Right cardiac atrium (tissue), 5 donors: ENCODE results near the gene KRTAP19-8. TPM values are rescaled to one million over a fixed set of nuclear protein-coding genes. Genes with fewer than 3 reads are reported as not detected.

Source experiments
- ATAC-seq, 2 donors: fragments of 200-7000 bp; cut with Tn5 transposase; one replicate each; pipeline versions ENCODE4 v1.8.0 to v1.9.1; 2020; ENCODE audit warnings: moderate library complexity in 2 of 2, mild to moderate bottlenecking in 1 of 2
- DNase-seq, 3 donors: peaks; one replicate each; pipeline ENCODE4 v3.0.0-alpha.2; 2020
- H3K27ac ChIP-seq: one replicate; pipeline ENCODE4 v1.5.1; 2013; ENCODE audit warnings: mild to moderate bottlenecking, low read length, control low read depth, moderate library complexity
- H3K27me3 ChIP-seq: one replicate; pipeline ENCODE4 v1.6.1; 2013; ENCODE audit not compliant: control insufficient read depth, insufficient read depth
- H3K4me1 ChIP-seq: one replicate; pipeline ENCODE4 v1.6.1; 2013; ENCODE audit warnings: low read length; ENCODE audit not compliant: control insufficient read depth, insufficient read depth
- H3K4me3 ChIP-seq: one replicate; pipeline ENCODE4 v1.5.1; 2013; ENCODE audit warnings: low read length, control low read depth
- H3K9me3 ChIP-seq: one replicate; pipeline ENCODE4 v1.6.1; 2013; ENCODE audit warnings: low read length; ENCODE audit not compliant: control insufficient read depth
- WGBS: extraction: QIAGEN DNeasy Blood & Tissue Kit; methylation state at CpG from one replicate; pipeline ENCODE4 v1.1.7; 2013; 5-methylcytosine and 5-hydroxymethylcytosine counted together
- intact Hi-C, 4 donors: fragments of 100-400 bp; cut with DNase I; formaldehyde crosslinking; loops; one replicate each; pipeline versions ENCODE4 v1.11.0 to v1.14.0; 2022 to 2023
- long read RNA-seq, 4 donors: library from polyadenylated mRNA; unstranded; transcript quantifications; one replicate each; pipeline ENCODE4 v2.0.0, GENCODE V29; 2020 to 2021
- polyA plus RNA-seq: library from polyadenylated mRNA; stranded (reverse); fragments of 200-250 nt; gene quantifications from one replicate; pipeline ENCODE4 v1.2.3, GENCODE V29; 2013
- total RNA-seq, 4 donors: library from RNA; stranded (reverse); fragmentation: NEBNext Ultra II Directional; extraction: Animal tissue kit (Norgen Biotek cat#: 25700); gene quantifications; one replicate each; pipeline ENCODE4 v1.2.1, GENCODE V29; 2021
- donor health status: healthy with polysubstance abuse.
- donor health status: DM: no; HTN: yes; CAD: no.
- donor health status: DM: no; HTN: no; CAD: no.
- donor health status: DM: no; HTN: yes; CAD: no; lungs with severe emphysema.
- donor health status: DM: yes; HTN: yes; CAD: no.

KRTAP19-8 gene, protein sequence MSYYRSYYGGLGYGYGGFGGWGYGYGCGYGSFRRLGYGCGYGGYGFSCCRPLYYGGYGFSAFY
- total RNA-seq (not detected), polyA plus RNA-seq (not detected)
- long read RNA-seq, donor 1, result 0 reads
- long read RNA-seq, donor 2, result 0 reads
- long read RNA-seq, donor 3, result 0 reads
- long read RNA-seq, donor 4, result 0 reads

- no peak for ATAC-seq
- no peak within 1 kb of the TSS for H3K4me3 ChIP-seq
- intact Hi-C loops, result no loop called here
- no peak within 1 kb of the TSS for H3K27ac ChIP-seq
- WGBS, result 63% methylated on average over 2 of the region's 2 CpGs
- DNase-seq, result no peak
- H3K27me3 ChIP-seq, result no peaks in the 10 kb centered on the region
- no peaks in the 10 kb centered on the region for H3K4me1 ChIP-seq
- H3K9me3 ChIP-seq, result no peaks in the 10 kb centered on the region
Observed at GRCh38 chr21:31038376-31038775, at the start of gene KRTAP19-8. Gene KRTAP19-8, minus strand, starts transcription at chr21:31038476. Its CDS starts 33 bp downstream, at chr21:31038443.

- no peaks in the 10 kb centered on the region for H3K4me1 ChIP-seq
- ATAC-seq, result no peak
- H3K27me3 ChIP-seq, result no peaks in the 10 kb centered on the region
- no peak for DNase-seq
- 84% methylated on average over 34 of the region's 34 CpGs for WGBS
- H3K27ac ChIP-seq, result no peak overlapping the region
- H3K9me3 ChIP-seq, result no peaks in the 10 kb centered on the region
- intact Hi-C loops, result loop anchor here in 3 of 4 donors (10.0 kb wide), 5 partner anchors 253 to 753 kb away; partner anchors contain the start of genes KRTAP27-1 (in 2 of the 3), KRTAP13-4 (in 1 of the 3), KRTAP15-1 (in 1 of the 3) and KRTAP23-1 (in 1 of the 3)
- H3K4me3 ChIP-seq, result no peak overlapping the region
Observed at GRCh38 chr21:31087639-31088473, 49.6 kb upstream of the KRTAP19-8 start.

DNA sequence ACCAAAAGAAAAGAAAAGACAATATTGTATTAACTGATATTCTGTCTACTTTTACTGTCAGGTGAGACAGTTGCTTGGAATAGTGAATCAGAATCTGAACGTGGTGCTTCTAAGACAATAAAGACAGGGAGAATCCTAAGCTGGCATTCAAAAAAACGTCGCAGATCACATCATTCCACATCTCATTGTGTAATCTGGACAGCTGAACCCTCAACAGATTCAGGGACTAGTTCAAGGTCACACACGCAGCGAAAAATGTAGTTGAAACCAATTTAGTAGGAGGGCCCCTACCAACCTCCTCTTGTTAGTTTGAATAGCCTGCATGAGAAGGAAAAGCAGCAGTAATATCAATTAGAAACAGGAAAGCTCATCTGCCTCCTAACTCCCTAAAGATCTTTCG, 46.4 kb upstream of the KRTAP19-8 start:
- ATAC-seq (no peak), DNase-seq (no peak)
- H3K4me1 ChIP-seq, result no peaks in the 10 kb centered on the region
- no peak overlapping the region for H3K27ac ChIP-seq
- WGBS, result 69% methylated on average over 6 of the region's 6 CpGs
- H3K4me3 ChIP-seq, result no peak overlapping the region
- H3K9me3 ChIP-seq, result no peaks in the 10 kb centered on the region
- intact Hi-C loops, result loop anchor here in 3 of 4 donors (10.0 kb wide), 5 partner anchors 250 to 750 kb away; partner anchors contain the start of genes KRTAP27-1 (in 2 of the 3), KRTAP13-4 (in 1 of the 3), KRTAP15-1 (in 1 of the 3) and KRTAP23-1 (in 1 of the 3)
- no peaks in the 10 kb centered on the region for H3K27me3 ChIP-seq

- 44% methylated on average over 4 of the region's 4 CpGs for WGBS
- DNase-seq, result no peak
- Histone ChIP-seq H3K4me1 (no peaks in the 10 kb centered on the region), H3K27me3 (no peaks in the 10 kb centered on the region), H3K4me3 (no peak overlapping the region), H3K9me3 (no peaks in the 10 kb centered on the region), H3K27ac (no peak overlapping the region)
- intact Hi-C loops, result no loop called here
- no peak for ATAC-seq
Observed at GRCh38 chr21:31078796-31079195, 40.5 kb upstream of the KRTAP19-8 start.

- 90% methylated on average over 4 of the region's 4 CpGs for WGBS
- no peaks in the 10 kb centered on the region for H3K4me1 ChIP-seq
- no peak for DNase-seq
- no peak for ATAC-seq
- no peak overlapping the region for H3K27ac ChIP-seq
- no peaks in the 10 kb centered on the region for H3K9me3 ChIP-seq
- H3K27me3 ChIP-seq, result no peaks in the 10 kb centered on the region
- H3K4me3 ChIP-seq, result no peak overlapping the region
- intact Hi-C loops, result no loop called here
Observed at GRCh38 chr21:31078216-31078615, 39.9 kb upstream of the KRTAP19-8 start.

DNA sequence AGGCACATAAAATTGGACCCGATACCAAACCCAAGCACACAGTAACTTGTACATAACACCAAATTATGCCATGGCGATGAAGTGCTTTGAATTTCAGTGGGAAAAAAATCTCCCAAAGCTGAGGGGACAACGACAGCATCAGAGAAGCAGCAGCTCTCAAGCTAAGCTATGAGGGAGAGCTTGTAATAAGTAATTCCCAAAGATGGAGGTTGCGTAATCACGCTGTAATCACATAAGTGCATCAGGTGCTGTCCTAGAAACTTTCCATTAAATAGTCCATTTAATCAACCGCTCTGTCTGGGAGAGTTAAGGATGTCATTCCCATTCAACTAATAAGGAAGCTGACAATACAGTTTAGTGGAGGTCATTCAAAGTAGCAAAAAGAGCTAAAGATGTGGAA, 37.6 kb upstream of the KRTAP19-8 start:
- DNase-seq (no peak), ATAC-seq (no peak)
- intact Hi-C loops, result no loop called here
- H3K9me3 ChIP-seq, result no peaks in the 10 kb centered on the region
- WGBS, result 91% methylated on average over 6 of the region's 6 CpGs
- no peaks in the 10 kb centered on the region for H3K27me3 ChIP-seq
- H3K4me3 ChIP-seq, result no peak overlapping the region
- no peak overlapping the region for H3K27ac ChIP-seq
- no peaks in the 10 kb centered on the region for H3K4me1 ChIP-seq

DNA sequence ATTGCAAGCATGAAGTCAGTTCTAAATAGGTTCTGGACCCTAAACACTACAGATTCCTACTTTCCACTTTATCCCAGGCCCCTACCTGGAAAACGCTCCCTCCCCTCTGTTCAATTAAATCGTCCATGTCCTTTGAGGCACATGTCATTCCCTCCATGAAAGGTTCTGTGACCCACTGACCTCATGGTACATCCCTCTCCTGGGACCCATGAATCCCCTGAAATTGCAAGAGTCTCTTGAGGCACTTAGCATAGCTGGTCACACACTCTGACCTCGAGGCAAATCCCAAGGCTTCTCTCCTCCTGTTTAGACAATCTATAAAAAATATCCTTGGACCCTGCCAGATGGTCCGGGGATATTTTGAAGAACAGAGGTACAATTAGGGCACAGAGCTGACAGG, 34.3 kb upstream of the KRTAP19-8 start:
- H3K27ac ChIP-seq, result no peak overlapping the region
- 65% methylated on average over 4 of the region's 4 CpGs for WGBS
- intact Hi-C loops, result no loop called here
- H3K27me3 ChIP-seq, result no peaks in the 10 kb centered on the region
- no peaks in the 10 kb centered on the region for H3K4me1 ChIP-seq
- no peak overlapping the region for H3K4me3 ChIP-seq
- DNase-seq (no peak), ATAC-seq (no peak)
- H3K9me3 ChIP-seq, result no peaks in the 10 kb centered on the region

- no peak for DNase-seq
- Histone ChIP-seq H3K4me1 (no peaks in the 10 kb centered on the region), H3K27me3 (no peaks in the 10 kb centered on the region), H3K4me3 (no peak overlapping the region), H3K27ac (no peak overlapping the region), H3K9me3 (no peaks in the 10 kb centered on the region)
- intact Hi-C loops, result no loop called here
- no peak for ATAC-seq
- 75% methylated on average over 3 of the region's 3 CpGs for WGBS
Observed at GRCh38 chr21:31064803-31065202, 26.5 kb upstream of the KRTAP19-8 start.

DNA sequence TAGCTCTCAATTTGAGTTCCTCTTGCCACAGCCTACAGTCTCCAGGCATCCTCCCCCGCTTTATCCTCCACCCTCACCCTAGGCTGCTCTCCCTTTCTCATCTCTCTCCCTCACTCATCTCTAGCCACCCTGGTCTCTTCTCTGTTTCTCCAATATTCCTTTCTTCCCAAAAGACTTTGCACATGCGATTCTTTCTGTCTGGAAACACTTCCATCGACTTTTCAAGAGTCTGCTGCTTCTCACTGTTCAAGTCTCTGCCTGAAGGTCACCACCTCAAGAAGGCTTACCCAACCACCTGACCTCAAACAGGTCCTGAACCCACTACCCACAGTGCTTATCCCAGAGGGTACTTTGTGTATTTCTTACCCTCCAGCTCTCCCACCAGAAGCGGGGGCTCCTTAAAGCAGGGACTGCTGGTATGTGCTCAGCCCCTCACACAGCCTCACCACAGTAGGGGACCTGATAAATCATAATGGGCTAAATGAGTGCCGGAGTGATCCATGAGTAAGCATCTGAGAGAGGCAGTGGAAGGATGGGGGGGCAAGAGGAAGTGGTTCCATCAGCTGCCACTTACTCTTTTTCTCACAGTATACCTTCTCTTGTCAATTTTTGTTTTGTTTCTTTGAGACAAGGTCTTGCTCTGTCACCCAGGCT, 14.3 kb upstream of the KRTAP19-8 start:
- ATAC-seq (no peak), DNase-seq (no peak)
- 88% methylated on average over 5 of the region's 5 CpGs for WGBS
- no peak overlapping the region for H3K4me3 ChIP-seq
- H3K4me1 ChIP-seq, result no peaks in the 10 kb centered on the region
- no peaks in the 10 kb centered on the region for H3K27me3 ChIP-seq
- no peak overlapping the region for H3K27ac ChIP-seq
- H3K9me3 ChIP-seq, result no peaks in the 10 kb centered on the region
- intact Hi-C loops, result no loop called here

- 88% methylated on average over 3 of the region's 3 CpGs for WGBS
- intact Hi-C loops, result no loop called here
- Histone ChIP-seq H3K4me3 (no peak overlapping the region), H3K9me3 (no peaks in the 10 kb centered on the region), H3K27ac (no peak overlapping the region), H3K27me3 (no peaks in the 10 kb centered on the region), H3K4me1 (no peaks in the 10 kb centered on the region)
- DNase-seq (no peak), ATAC-seq (no peak)
Observed at GRCh38 chr21:31050577-31051157, 12.4 kb upstream of the KRTAP19-8 start.

DNA sequence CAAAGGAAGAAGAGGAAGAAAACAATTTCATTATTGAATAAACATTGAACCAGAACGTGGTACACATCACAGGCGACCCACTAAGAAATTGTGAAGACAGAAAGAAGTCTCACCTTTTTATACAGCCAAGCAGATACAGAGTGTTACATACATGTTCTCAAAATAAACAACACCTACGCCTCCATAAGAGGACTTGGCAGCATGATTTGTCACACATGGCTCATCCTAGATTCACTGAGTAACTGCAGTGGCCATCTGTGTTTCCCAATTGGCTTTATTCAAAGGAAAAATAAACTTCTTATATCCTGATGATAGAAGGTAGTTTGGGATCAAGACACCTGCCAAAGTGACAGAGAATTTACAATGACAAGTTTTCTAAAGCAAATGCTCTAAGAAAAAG, 7.6 kb upstream of the KRTAP19-8 start:
- Histone ChIP-seq H3K27ac (no peak overlapping the region), H3K27me3 (no peaks in the 10 kb centered on the region), H3K9me3 (no peaks in the 10 kb centered on the region), H3K4me3 (no peak overlapping the region), H3K4me1 (no peaks in the 10 kb centered on the region)
- no peak for DNase-seq
- no peak for ATAC-seq
- WGBS, result 64% methylated on average over 3 of the region's 3 CpGs
- intact Hi-C loops, result no loop called here
